ENCODE data around the gene ZNF521.

GRCh38 chr18:25141399-25141798, 210.6 kb downstream of the ZNF521 start:
- TF ChIP-seq CTCF (conservative IDR thresholded peaks at IDR 0.05; ENCODE audit: low read length): no peak
- no peak for TF ChIP-seq EZH2phosphoT487 (IDR thresholded peaks at IDR 0.05; ENCODE audit: borderline replicate concordance, low read depth, low read length)

Data from OCI-LY7 (cell line).